ENCODE results near the gene SCMH1. TPM values are rescaled to one million over a fixed set of nuclear protein-coding genes. Genes with fewer than 3 reads are reported as not detected.

The SCMH1 gene
- total RNA-seq, 2 experiments from 2014 or later = 25.1 to 30.3 TPM

GRCh38 chr1:40983286-40983685 is 258.8 kb downstream of the SCMH1 start:
- Mint-ChIP-seq H3K4me1 (ENCODE audit: low read depth) (peaks cover 43% of the 10 kb centered on the region), H3K27me3 (ENCODE audit: low read depth) (no peaks in the 10 kb centered on the region), H3K4me3 (no peak overlapping the region), H3K9me3 (ENCODE audit: insufficient read depth) (no peaks in the 10 kb centered on the region), H3K36me3 (ENCODE audit: low read depth) (peaks cover 64% of the 10 kb centered on the region), H3K27ac (peak overlapping the region; percentile 37)
- DNase-seq = no peak
- no peak for ATAC-seq
- POLR2A ChIA-PET = interaction anchor here (0.6 to 0.7 kb wide), 2 partner anchors 8 to 24 kb away, joined by 3 read pairs; no protein-coding TSS in a partner anchor
- CTCF ChIA-PET = interaction anchor here (1.1 to 2.0 kb wide), 2 partner anchors 11 to 20 kb away, joined by 3 to 10 read pairs; no protein-coding TSS in a partner anchor

- no peaks in the 10 kb centered on the region for H3K9me3 Mint-ChIP-seq (ENCODE audit: insufficient read depth)
- H3K4me3 Mint-ChIP-seq = no peak overlapping the region
- no peak overlapping the region for H3K27ac Mint-ChIP-seq
- no peaks in the 10 kb centered on the region for H3K27me3 Mint-ChIP-seq (ENCODE audit: low read depth)
- H3K4me1 Mint-ChIP-seq (ENCODE audit: low read depth) = peaks cover 44% of the 10 kb centered on the region
- ChIA-PET CTCF (interaction anchor here (0.9 to 2.0 kb wide), 3 partner anchors 11 to 1524 kb away, joined by 3 to 10 read pairs (median 3); no protein-coding TSS in a partner anchor), POLR2A (interaction anchor here (0.6 to 0.7 kb wide), 2 partner anchors 8 to 25 kb away, joined by 3 read pairs; no protein-coding TSS in a partner anchor)
- DNase-seq (no peak), ATAC-seq (no peak)
- H3K36me3 Mint-ChIP-seq (ENCODE audit: low read depth) = peaks cover 58% of the 10 kb centered on the region
These were observed 259.4 kb downstream of the SCMH1 start for GRCh38 chr1:40982721-40983120.

GRCh38 chr1:40981691-40982448 is 260.2 kb downstream of the SCMH1 start:
- peaks cover 52% of the 10 kb centered on the region for H3K36me3 Mint-ChIP-seq (ENCODE audit: low read depth)
- ChIA-PET CTCF (interaction anchor here (0.9 to 2.0 kb wide), 3 partner anchors 12 to 1523 kb away, joined by 3 to 10 read pairs (median 3); no protein-coding TSS in a partner anchor), POLR2A (no interaction called here)

GRCh38 chr1:40980453-40981121 is 261.5 kb downstream of the SCMH1 start:
- ChIA-PET CTCF (interaction anchor here (1.1 to 4.3 kb wide), 5 partner anchors 14 to 32 kb away, joined by 3 to 24 read pairs (median 5); no protein-coding TSS in a partner anchor), POLR2A (interaction anchor here (0.8 to 2.4 kb wide), 10 partner anchors 14 to 289 kb away, joined by 3 to 25 read pairs (median 4); partner anchors contain the start of genes CITED4 and NFYC)
- peaks cover 42% of the 10 kb centered on the region for H3K36me3 Mint-ChIP-seq (ENCODE audit: low read depth)
- H3K27me3 Mint-ChIP-seq (ENCODE audit: low read depth) = no peaks in the 10 kb centered on the region
- peaks cover 49% of the 10 kb centered on the region for H3K4me1 Mint-ChIP-seq (ENCODE audit: low read depth)
- peak; percentile 7 for ATAC-seq
- DNase-seq = peak; percentile 66
- peak overlapping the region; percentile 93 for H3K27ac Mint-ChIP-seq
- H3K4me3 Mint-ChIP-seq = peak overlapping the region; percentile 87
- H3K9me3 Mint-ChIP-seq (ENCODE audit: insufficient read depth) = no peaks in the 10 kb centered on the region

More at GRCh38 chr1:40981691-40982448, 260.2 kb downstream of the SCMH1 start:
- ATAC-seq = no peak
- no peak for DNase-seq
- H3K9me3 Mint-ChIP-seq (ENCODE audit: insufficient read depth) = no peaks in the 10 kb centered on the region
- H3K27ac Mint-ChIP-seq = no peak overlapping the region
- H3K27me3 Mint-ChIP-seq (ENCODE audit: low read depth) = no peaks in the 10 kb centered on the region
- peaks cover 44% of the 10 kb centered on the region for H3K4me1 Mint-ChIP-seq (ENCODE audit: low read depth)
- peak overlapping the region; percentile 12 for H3K4me3 Mint-ChIP-seq

- Mint-ChIP-seq H3K4me3 (peak overlapping the region; percentile 87), H3K27me3 (ENCODE audit: low read depth) (no peaks in the 10 kb centered on the region), H3K27ac (peak overlapping the region; percentile 93), H3K9me3 (ENCODE audit: insufficient read depth) (no peaks in the 10 kb centered on the region), H3K36me3 (ENCODE audit: low read depth) (peaks cover 37% of the 10 kb centered on the region), H3K4me1 (ENCODE audit: low read depth) (peaks cover 49% of the 10 kb centered on the region)
- no peak for DNase-seq
- ATAC-seq = peak; percentile 32
- ChIA-PET POLR2A (interaction anchor here (0.7 to 2.4 kb wide), 12 partner anchors 14 to 289 kb away, joined by 3 to 25 read pairs (median 4); partner anchors contain the start of genes CITED4, NFYC and SCMH1), CTCF (interaction anchor here (1.1 to 4.3 kb wide), 6 partner anchors 15 to 117 kb away, joined by 3 to 24 read pairs (median 4); partner anchors contain the start of gene CITED4)
These were observed 262.0 kb downstream of the SCMH1 start for GRCh38 chr1:40980068-40980452.

GRCh38 chr1:40979241-40980067 is 262.7 kb downstream of the SCMH1 start, which contains the start of gene CTPS1:
CTPS1 (plus strand) TSS chr1:40979696; CDS start chr1:40983291, 3,595 bp downstream.
- CTCF ChIA-PET = interaction anchor here (0.6 to 4.3 kb wide), 8 partner anchors 16 to 306 kb away, joined by 3 to 24 read pairs (median 4); partner anchors contain the start of gene CITED4
- Mint-ChIP-seq H3K4me3 (peak within 1 kb of the TSS; percentile 87), H3K27me3 (ENCODE audit: low read depth) (no peaks in the 10 kb centered on the region), H3K36me3 (ENCODE audit: low read depth) (peaks cover 33% of the 10 kb centered on the region), H3K9me3 (ENCODE audit: insufficient read depth) (no peaks in the 10 kb centered on the region), H3K27ac (peak within 1 kb of the TSS; percentile 95), H3K4me1 (ENCODE audit: low read depth) (peaks cover 48% of the 10 kb centered on the region)
- ATAC-seq (peak; percentile 93), DNase-seq (peak; percentile 96)
- POLR2A ChIA-PET = interaction anchor here (0.6 to 2.4 kb wide), 17 partner anchors 9 to 1976 kb away, joined by 3 to 25 read pairs (median 4); partner anchors contain the start of genes CITED4, NFYC and SCMH1

GRCh38 chr1:40978886-40979240 is 263.2 kb downstream of the SCMH1 start:
- peaks cover 27% of the 10 kb centered on the region for H3K36me3 Mint-ChIP-seq (ENCODE audit: low read depth)
- H3K9me3 Mint-ChIP-seq (ENCODE audit: insufficient read depth) = no peaks in the 10 kb centered on the region
- ChIA-PET CTCF (interaction anchor here (1.1 to 4.3 kb wide), 4 partner anchors 17 to 116 kb away, joined by 3 to 24 read pairs (median 4); partner anchors contain the start of gene CITED4), POLR2A (interaction anchor here (1.3 to 2.4 kb wide), 4 partner anchors 8 to 287 kb away, joined by 6 to 20 read pairs (median 15); partner anchors contain the start of genes CITED4 and NFYC)
- peak overlapping the region; percentile 81 for H3K4me3 Mint-ChIP-seq
- no peaks in the 10 kb centered on the region for H3K27me3 Mint-ChIP-seq (ENCODE audit: low read depth)
- H3K27ac Mint-ChIP-seq = peak overlapping the region; percentile 95
- ATAC-seq (no peak), DNase-seq (no peak)
- peaks cover 47% of the 10 kb centered on the region for H3K4me1 Mint-ChIP-seq (ENCODE audit: low read depth)

- ChIA-PET POLR2A (no interaction called here), CTCF (interaction anchor here (1.0 to 4.3 kb wide), 4 partner anchors 16 to 115 kb away, joined by 3 to 24 read pairs (median 4); partner anchors contain the start of gene CITED4)
- H3K27ac Mint-ChIP-seq = no peak overlapping the region
- no peaks in the 10 kb centered on the region for H3K9me3 Mint-ChIP-seq (ENCODE audit: insufficient read depth)
- DNase-seq = no peak
- no peak for ATAC-seq
- peaks cover 40% of the 10 kb centered on the region for H3K4me1 Mint-ChIP-seq (ENCODE audit: low read depth)
- H3K4me3 Mint-ChIP-seq = no peak overlapping the region
- no peaks in the 10 kb centered on the region for H3K27me3 Mint-ChIP-seq (ENCODE audit: low read depth)
- peaks cover 16% of the 10 kb centered on the region for H3K36me3 Mint-ChIP-seq (ENCODE audit: low read depth)
These were observed 264.4 kb downstream of the SCMH1 start for GRCh38 chr1:40977716-40978115.

Data from activated CD8-positive, alpha-beta T cell treated with anti-CD3 and anti-CD28 coated beads, Interleukin-2, amount 10 ng/mL, durations not matched to agents 7 days and 5 days (primary cell).